ENCODE results near the gene NEK11.

DNA sequence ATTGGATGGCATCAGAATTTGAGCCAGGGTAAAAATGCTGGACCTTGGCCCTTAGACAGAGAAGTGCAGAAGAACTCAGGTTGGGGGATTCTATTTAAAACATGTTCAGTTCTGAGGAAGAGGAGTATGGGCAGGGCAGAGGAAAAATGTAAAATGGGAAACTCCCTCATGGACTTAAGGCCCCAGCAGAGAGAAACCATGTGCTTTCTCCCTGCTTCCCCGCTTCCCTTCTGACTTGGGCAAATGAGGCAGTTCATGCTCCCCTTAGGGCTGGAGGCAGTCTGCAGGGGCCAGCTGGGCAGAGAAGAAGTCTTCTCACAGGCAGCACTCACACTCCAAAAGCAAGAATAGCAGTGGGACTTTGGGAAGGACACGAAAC, 345.0 kb downstream of the NEK11 start:
- TF ChIP-seq, protein P1, sequence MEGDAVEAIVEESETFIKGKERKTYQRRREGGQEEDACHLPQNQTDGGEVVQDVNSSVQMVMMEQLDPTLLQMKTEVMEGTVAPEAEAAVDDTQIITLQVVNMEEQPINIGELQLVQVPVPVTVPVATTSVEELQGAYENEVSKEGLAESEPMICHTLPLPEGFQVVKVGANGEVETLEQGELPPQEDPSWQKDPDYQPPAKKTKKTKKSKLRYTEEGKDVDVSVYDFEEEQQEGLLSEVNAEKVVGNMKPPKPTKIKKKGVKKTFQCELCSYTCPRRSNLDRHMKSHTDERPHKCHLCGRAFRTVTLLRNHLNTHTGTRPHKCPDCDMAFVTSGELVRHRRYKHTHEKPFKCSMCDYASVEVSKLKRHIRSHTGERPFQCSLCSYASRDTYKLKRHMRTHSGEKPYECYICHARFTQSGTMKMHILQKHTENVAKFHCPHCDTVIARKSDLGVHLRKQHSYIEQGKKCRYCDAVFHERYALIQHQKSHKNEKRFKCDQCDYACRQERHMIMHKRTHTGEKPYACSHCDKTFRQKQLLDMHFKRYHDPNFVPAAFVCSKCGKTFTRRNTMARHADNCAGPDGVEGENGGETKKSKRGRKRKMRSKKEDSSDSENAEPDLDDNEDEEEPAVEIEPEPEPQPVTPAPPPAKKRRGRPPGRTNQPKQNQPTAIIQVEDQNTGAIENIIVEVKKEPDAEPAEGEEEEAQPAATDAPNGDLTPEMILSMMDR (IDR thresholded peaks at IDR 0.05): no peak
- no peak for TF ChIP-seq POLR2AphosphoS5 (IDR thresholded peaks at IDR 0.05; ENCODE audit: low read depth, low read length)
- TF ChIP-seq, protein P2, sequence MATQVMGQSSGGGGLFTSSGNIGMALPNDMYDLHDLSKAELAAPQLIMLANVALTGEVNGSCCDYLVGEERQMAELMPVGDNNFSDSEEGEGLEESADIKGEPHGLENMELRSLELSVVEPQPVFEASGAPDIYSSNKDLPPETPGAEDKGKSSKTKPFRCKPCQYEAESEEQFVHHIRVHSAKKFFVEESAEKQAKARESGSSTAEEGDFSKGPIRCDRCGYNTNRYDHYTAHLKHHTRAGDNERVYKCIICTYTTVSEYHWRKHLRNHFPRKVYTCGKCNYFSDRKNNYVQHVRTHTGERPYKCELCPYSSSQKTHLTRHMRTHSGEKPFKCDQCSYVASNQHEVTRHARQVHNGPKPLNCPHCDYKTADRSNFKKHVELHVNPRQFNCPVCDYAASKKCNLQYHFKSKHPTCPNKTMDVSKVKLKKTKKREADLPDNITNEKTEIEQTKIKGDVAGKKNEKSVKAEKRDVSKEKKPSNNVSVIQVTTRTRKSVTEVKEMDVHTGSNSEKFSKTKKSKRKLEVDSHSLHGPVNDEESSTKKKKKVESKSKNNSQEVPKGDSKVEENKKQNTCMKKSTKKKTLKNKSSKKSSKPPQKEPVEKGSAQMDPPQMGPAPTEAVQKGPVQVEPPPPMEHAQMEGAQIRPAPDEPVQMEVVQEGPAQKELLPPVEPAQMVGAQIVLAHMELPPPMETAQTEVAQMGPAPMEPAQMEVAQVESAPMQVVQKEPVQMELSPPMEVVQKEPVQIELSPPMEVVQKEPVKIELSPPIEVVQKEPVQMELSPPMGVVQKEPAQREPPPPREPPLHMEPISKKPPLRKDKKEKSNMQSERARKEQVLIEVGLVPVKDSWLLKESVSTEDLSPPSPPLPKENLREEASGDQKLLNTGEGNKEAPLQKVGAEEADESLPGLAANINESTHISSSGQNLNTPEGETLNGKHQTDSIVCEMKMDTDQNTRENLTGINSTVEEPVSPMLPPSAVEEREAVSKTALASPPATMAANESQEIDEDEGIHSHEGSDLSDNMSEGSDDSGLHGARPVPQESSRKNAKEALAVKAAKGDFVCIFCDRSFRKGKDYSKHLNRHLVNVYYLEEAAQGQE (IDR thresholded peaks at IDR 0.05; ENCODE audit: insufficient read depth in 1 of 2, low read depth in 2 of 2, low read length in 1 of 2): no peak

Measured in Panc1 (cell line).